Measurements from ENCODE around the gene TBXAS1.

The TBXAS1 gene

GRCh38 chr7:139798221-139798620 lies 30.8 kb upstream of the TBXAS1 start:
- H3K9me3 ChIP-seq (ENCODE audit: insufficient read depth, low read depth, low read length) = no peaks in the 10 kb centered on the region
- H4K20me1 ChIP-seq (ENCODE audit: insufficient read depth, low read length, poor library complexity, severe bottlenecking) = no peaks in the 10 kb centered on the region
- no peaks in the 10 kb centered on the region for H3K36me3 ChIP-seq (ENCODE audit: insufficient read depth, low read length)
- H3K4me2 ChIP-seq (ENCODE audit: low read depth, low read length, poor library complexity, severe bottlenecking) = no peak overlapping the region
- H3K27me3 ChIP-seq (ENCODE audit: insufficient read depth, low read length, poor library complexity, severe bottlenecking) = no peaks in the 10 kb centered on the region
- H3K9ac ChIP-seq (ENCODE audit: low read depth, low read length, poor library complexity, severe bottlenecking) = no peak overlapping the region
- H3K9me2 ChIP-seq (replicated peaks; ENCODE audit: low read depth, low read length) = no peaks in the 10 kb centered on the region
- no peaks in the 10 kb centered on the region for H3K4me1 ChIP-seq (ENCODE audit: insufficient read depth, low read length, poor library complexity, severe bottlenecking)
- TF ChIP-seq EZH2phosphoT487 (IDR thresholded peaks at IDR 0.05; ENCODE audit: borderline replicate concordance) = no peak
- TF ChIP-seq CTCF (conservative IDR thresholded peaks at IDR 0.05; ENCODE audit: low read length) = no peak
- no peaks in the 10 kb centered on the region for H3F3A ChIP-seq (ENCODE audit: low read depth)
- no peak overlapping the region for H2AFZ ChIP-seq (ENCODE audit: low read length)
- no peak overlapping the region for H3K4me3 ChIP-seq (ENCODE audit: low read length, poor library complexity, severe bottlenecking)
- H3K79me2 ChIP-seq (ENCODE audit: insufficient read depth, low read length) = no peaks in the 10 kb centered on the region

- no peak overlapping the region for H3K9ac ChIP-seq (ENCODE audit: low read depth, low read length, poor library complexity, severe bottlenecking)
- no peaks in the 10 kb centered on the region for H3K27me3 ChIP-seq (ENCODE audit: insufficient read depth, low read length, poor library complexity, severe bottlenecking)
- H3K79me2 ChIP-seq (ENCODE audit: insufficient read depth, low read length) = no peaks in the 10 kb centered on the region
- H3F3A ChIP-seq (ENCODE audit: low read depth) = no peaks in the 10 kb centered on the region
- no peaks in the 10 kb centered on the region for H3K9me2 ChIP-seq (replicated peaks; ENCODE audit: low read depth, low read length)
- H3K36me3 ChIP-seq (ENCODE audit: insufficient read depth, low read length) = no peaks in the 10 kb centered on the region
- TF ChIP-seq CTCF (conservative IDR thresholded peaks at IDR 0.05; ENCODE audit: low read length) (no peak), EZH2phosphoT487 (IDR thresholded peaks at IDR 0.05; ENCODE audit: borderline replicate concordance) (no peak)
- H3K9me3 ChIP-seq (ENCODE audit: insufficient read depth, low read depth, low read length) = 0 out of 2 replicates have a peak, but pooled peaks cover 2% of the 10 kb centered on the region
- no peak overlapping the region for H3K4me3 ChIP-seq (ENCODE audit: low read length, poor library complexity, severe bottlenecking)
- H2AFZ ChIP-seq (ENCODE audit: low read length) = no peak overlapping the region
- H3K4me2 ChIP-seq (ENCODE audit: low read depth, low read length, poor library complexity, severe bottlenecking) = no peak overlapping the region
- no peaks in the 10 kb centered on the region for H3K4me1 ChIP-seq (ENCODE audit: insufficient read depth, low read length, poor library complexity, severe bottlenecking)
- H4K20me1 ChIP-seq (ENCODE audit: insufficient read depth, low read length, poor library complexity, severe bottlenecking) = no peaks in the 10 kb centered on the region
These were observed 30.2 kb upstream of the TBXAS1 start for GRCh38 chr7:139798892-139799291.

GRCh38 chr7:139799586-139799985 lies 29.5 kb upstream of the TBXAS1 start:
- Histone ChIP-seq H3F3A (ENCODE audit: low read depth) (no peaks in the 10 kb centered on the region), H4K20me1 (ENCODE audit: insufficient read depth, low read length, poor library complexity, severe bottlenecking) (no peaks in the 10 kb centered on the region), H3K4me1 (ENCODE audit: insufficient read depth, low read length, poor library complexity, severe bottlenecking) (no peaks in the 10 kb centered on the region), H3K36me3 (ENCODE audit: insufficient read depth, low read length) (no peaks in the 10 kb centered on the region), H3K9me3 (ENCODE audit: insufficient read depth, low read depth, low read length) (peaks cover 2% of the 10 kb centered on the region; the same call in 1 of the 2 replicates), H3K9ac (ENCODE audit: low read depth, low read length, poor library complexity, severe bottlenecking) (no peak overlapping the region), H3K4me2 (ENCODE audit: low read depth, low read length, poor library complexity, severe bottlenecking) (no peak overlapping the region), H3K79me2 (ENCODE audit: insufficient read depth, low read length) (no peaks in the 10 kb centered on the region), H3K27me3 (ENCODE audit: insufficient read depth, low read length, poor library complexity, severe bottlenecking) (no peaks in the 10 kb centered on the region), H3K9me2 (replicated peaks; ENCODE audit: low read depth, low read length) (no peaks in the 10 kb centered on the region), H3K4me3 (ENCODE audit: low read length, poor library complexity, severe bottlenecking) (no peak overlapping the region), H2AFZ (ENCODE audit: low read length) (no peak overlapping the region)
- TF ChIP-seq CTCF (conservative IDR thresholded peaks at IDR 0.05; ENCODE audit: low read length) (no peak), EZH2phosphoT487 (IDR thresholded peaks at IDR 0.05; ENCODE audit: borderline replicate concordance) (no peak)

Measured in Loucy (cell line).